GM21786 (cell line): Measurements from ENCODE around the gene DEGS1.
A peak's percentile ranks its signal among the peaks of the same experiment; 100 is the strongest.

Source experiments
- ATAC-seq: cut with Tn5 transposase; IDR thresholded peaks from one replicate; pipeline ENCODE4 v1.9.1; 2021; ENCODE audit not compliant: unreplicated experiment

DEGS1 gene

GRCh38 chr1:224182866-224183590 lies at the start of gene DEGS1:
DEGS1 (plus strand) TSS chr1:224183240; CDS start chr1:224183337, 97 bp downstream.
- ATAC-seq, result peak; percentile 60

- ATAC-seq, result no peak
Measured at GRCh38 chr1:224133741-224134299, 49.2 kb upstream of the DEGS1 start.

GRCh38 chr1:224137518-224137917 lies 45.5 kb upstream of the DEGS1 start:
- ATAC-seq, result no peak

- ATAC-seq, result no peak
Measured at GRCh38 chr1:224138198-224138597, 44.8 kb upstream of the DEGS1 start.

GRCh38 chr1:224141693-224142092 lies 41.3 kb upstream of the DEGS1 start:
- ATAC-seq, result no peak

GRCh38 chr1:224149709-224150108 lies 33.3 kb upstream of the DEGS1 start:
- ATAC-seq, result no peak

- no peak for ATAC-seq
Measured at GRCh38 chr1:224151117-224151516, 31.9 kb upstream of the DEGS1 start.

GRCh38 chr1:224157316-224157715 lies 25.7 kb upstream of the DEGS1 start:
- ATAC-seq, result no peak

GRCh38 chr1:224159541-224159940 lies 23.5 kb upstream of the DEGS1 start:
- ATAC-seq, result no peak

GRCh38 chr1:224160171-224160682 lies 22.8 kb upstream of the DEGS1 start:
- ATAC-seq, result no peak

GRCh38 chr1:224162768-224163167 lies 20.3 kb upstream of the DEGS1 start:
- ATAC-seq, result no peak

- no peak for ATAC-seq
Measured at GRCh38 chr1:224163311-224163710, 19.7 kb upstream of the DEGS1 start.

GRCh38 chr1:224168859-224169380 lies 14.1 kb upstream of the DEGS1 start:
- peak; percentile 98 for ATAC-seq

GRCh38 chr1:224169718-224170270 lies 13.2 kb upstream of the DEGS1 start:
- no peak for ATAC-seq

GRCh38 chr1:224170343-224170742 lies 12.7 kb upstream of the DEGS1 start:
- no peak for ATAC-seq

- ATAC-seq, result no peak
Measured at GRCh38 chr1:224170748-224171478, 12.1 kb upstream of the DEGS1 start.

- ATAC-seq, result no peak
Measured at GRCh38 chr1:224172229-224172628, 10.8 kb upstream of the DEGS1 start.

- no peak for ATAC-seq
Measured at GRCh38 chr1:224173523-224173922, 9.5 kb upstream of the DEGS1 start.

GRCh38 chr1:224175617-224176016 lies 7.4 kb upstream of the DEGS1 start:
- no peak for ATAC-seq

- no peak for ATAC-seq
Measured at GRCh38 chr1:224177356-224177999, 5.6 kb upstream of the DEGS1 start.

- no peak for ATAC-seq
Measured at GRCh38 chr1:224178894-224179293, 4.1 kb upstream of the DEGS1 start.
